Fibroblast of villous mesenchyme (primary cell): ENCODE results near the gene NUMBL. TPM values are rescaled to one million over a fixed set of nuclear protein-coding genes. Genes with fewer than 3 reads are reported as not detected.

Source experiments
- DNase-seq: peaks from one replicate; pipeline ENCODE4 v3.0.0-alpha.2; 2010; ENCODE audit warnings: low read depth
- H3K4me3 ChIP-seq: 2 replicates; pipeline ENCODE4 v1.5.1; 2011; ENCODE audit warnings: low read depth, mild to moderate bottlenecking, low read length
- CTCF ChIP-seq: IDR thresholded peaks from 2 replicates; pipeline ENCODE4 v1.5.1; 2012; ENCODE audit warnings: low read depth, mild to moderate bottlenecking, low read length; ENCODE audit not compliant: insufficient read depth
- total RNA-seq: library from RNA; depleted of rRNA; stranded (reverse); fragments of >200 nt; gene quantifications from 2 replicates; pipeline ENCODE4 v1.2.3, GENCODE V29; 2012

The NUMBL gene
- total RNA-seq, 1 donor = 13.8 TPM

GRCh38 chr19:40673397-40673796 lies 17.1 kb downstream of the NUMBL start:
- no peak for DNase-seq
- no peak overlapping the region for H3K4me3 ChIP-seq
- no peak for TF ChIP-seq CTCF

- DNase-seq = no peak
- no peak for TF ChIP-seq CTCF
Observed at GRCh38 chr19:40672573-40673299, 17.7 kb downstream of the NUMBL start.

GRCh38 chr19:40672038-40672437 lies 18.4 kb downstream of the NUMBL start:
- no peak for TF ChIP-seq CTCF
- H3K4me3 ChIP-seq = no peak overlapping the region
- DNase-seq = no peak

More at GRCh38 chr19:40672573-40673299, 17.7 kb downstream of the NUMBL start:
- no peak overlapping the region for H3K4me3 ChIP-seq

DNA sequence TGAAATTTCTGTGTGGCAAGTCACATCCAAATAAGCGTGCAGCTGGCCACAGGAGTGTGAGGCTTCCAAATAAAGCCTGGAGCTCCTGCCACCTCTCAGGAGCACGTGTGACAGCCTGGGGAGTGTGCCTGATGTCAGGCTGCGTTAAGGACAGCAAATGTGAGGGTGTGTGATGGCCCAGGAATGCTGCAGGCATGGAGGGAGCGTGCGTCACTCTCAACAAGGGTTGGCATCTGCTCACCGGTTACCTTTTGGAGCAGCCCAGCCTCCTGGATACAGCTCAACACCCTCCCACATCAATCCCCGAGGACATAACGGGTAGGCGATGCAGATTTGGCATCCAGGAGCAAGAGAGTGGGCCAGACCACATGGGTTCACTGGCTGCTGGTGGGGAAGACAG lies 19.0 kb downstream of the NUMBL start:
- H3K4me3 ChIP-seq = no peak overlapping the region
- TF ChIP-seq CTCF = no peak
- DNase-seq = no peak

DNA sequence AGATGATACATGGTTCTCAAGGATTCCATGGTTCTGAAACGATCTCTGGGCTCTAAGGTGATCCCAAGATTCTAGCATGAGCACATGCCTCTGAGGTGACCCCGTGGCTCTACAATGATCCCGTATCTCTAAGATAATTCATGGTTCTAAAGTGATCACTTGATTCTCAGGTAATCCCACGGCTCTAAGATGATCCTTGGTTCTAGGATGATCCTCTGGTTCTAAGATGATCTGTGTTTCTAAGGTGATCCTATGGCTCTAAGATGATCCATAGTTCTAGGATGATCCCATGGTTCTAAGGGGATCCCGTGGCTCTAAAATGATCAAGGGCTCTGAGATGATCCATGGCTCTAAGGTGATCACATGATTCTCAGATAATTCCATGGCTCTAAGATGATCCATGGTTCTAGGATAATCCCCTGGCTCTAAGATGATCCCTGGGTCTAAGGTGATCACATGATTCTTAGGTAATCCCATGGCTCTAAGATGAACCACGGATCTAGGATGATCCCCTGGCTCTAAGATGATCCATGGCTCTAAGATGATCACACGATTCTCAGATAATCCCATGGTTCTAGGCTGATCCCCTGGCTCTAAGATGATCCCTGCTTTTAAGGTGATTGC lies 21.3 kb downstream of the NUMBL start:
- no peak overlapping the region for H3K4me3 ChIP-seq
- no peak for TF ChIP-seq CTCF
- DNase-seq = no peak

- TF ChIP-seq CTCF = no peak
- no peak overlapping the region for H3K4me3 ChIP-seq
- DNase-seq = no peak
Observed at GRCh38 chr19:40667602-40668001, 22.8 kb downstream of the NUMBL start.
